ENCODE measurements around the gene MAP3K15. TPM values are rescaled to one million over a fixed set of nuclear protein-coding genes. Genes with fewer than 3 reads are reported as not detected.

MAP3K15 gene
- total RNA-seq, 6 donors from 2014 or later: 0.44 to 5.2 (median 1.4) TPM

GRCh38 chrX:19554786-19555185 is 39.5 kb upstream of the MAP3K15 start:
- 75% methylated on average over 3 of the region's 3 CpGs for WGBS, 2 donors
- DNase-seq: no peak

GRCh38 chrX:19552793-19553192 is 37.5 kb upstream of the MAP3K15 start:
- ATAC-seq (ENCODE audit: low FRiP score in 2 of 2): no peak

More at GRCh38 chrX:19554786-19555185, 39.5 kb upstream of the MAP3K15 start:
- no peak overlapping the region for H3K27ac ChIP-seq
- H3K27me3 ChIP-seq: no peaks in the 10 kb centered on the region
- no peaks in the 10 kb centered on the region for H3K9me3 ChIP-seq
- no peak for ATAC-seq (ENCODE audit: low FRiP score in 2 of 2)
- TF ChIP-seq POLR2AphosphoS5 (IDR thresholded peaks at IDR 0.05) (no peak), CTCF (IDR thresholded peaks at IDR 0.05) (no peak), POLR2A (IDR thresholded peaks at IDR 0.05) (no peak), EP300 (IDR thresholded peaks at IDR 0.05) (no peak)
- no peaks in the 10 kb centered on the region for H3K4me1 ChIP-seq
- H3K4me3 ChIP-seq: no peak overlapping the region
- H3K36me3 ChIP-seq: peaks cover 0 to under 1% (median 0%) of the 10 kb centered on the region in 4 donors

GRCh38 chrX:19549838-19550237 is 34.5 kb upstream of the MAP3K15 start:
- no peaks in the 10 kb centered on the region for H3K27me3 ChIP-seq
- no peak overlapping the region for H3K4me3 ChIP-seq
- no peak overlapping the region for H3K27ac ChIP-seq
- H3K9me3 ChIP-seq: no peaks in the 10 kb centered on the region
- DNase-seq (no peak), ATAC-seq (ENCODE audit: low FRiP score in 2 of 2) (no peak)
- TF ChIP-seq POLR2AphosphoS5 (IDR thresholded peaks at IDR 0.05) (no peak), POLR2A (IDR thresholded peaks at IDR 0.05) (no peak), CTCF (IDR thresholded peaks at IDR 0.05) (no peak), EP300 (IDR thresholded peaks at IDR 0.05) (no peak)
- no peaks in the 10 kb centered on the region for H3K4me1 ChIP-seq
- peaks cover 0 to 6% (median 0%) of the 10 kb centered on the region in 4 donors for H3K36me3 ChIP-seq
- 69 to 81% methylated on average over 7 of the region's 7 CpGs for WGBS, 2 donors

More at GRCh38 chrX:19552793-19553192, 37.5 kb upstream of the MAP3K15 start:
- H3K27ac ChIP-seq: no peak overlapping the region
- H3K36me3 ChIP-seq: peaks cover 0 to 6% (median 0%) of the 10 kb centered on the region in 4 donors
- H3K27me3 ChIP-seq: no peaks in the 10 kb centered on the region
- no peak for DNase-seq
- no peaks in the 10 kb centered on the region for H3K4me1 ChIP-seq
- TF ChIP-seq POLR2AphosphoS5 (IDR thresholded peaks at IDR 0.05): no peak
- no peak for TF ChIP-seq EP300 (IDR thresholded peaks at IDR 0.05)
- TF ChIP-seq CTCF (IDR thresholded peaks at IDR 0.05): no peak
- no peak for TF ChIP-seq POLR2A (IDR thresholded peaks at IDR 0.05)
- H3K4me3 ChIP-seq: no peak overlapping the region
- no peaks in the 10 kb centered on the region for H3K9me3 ChIP-seq
- WGBS, 2 donors: 74 to 80% methylated on average over 3 to 6 of the region's 6 CpGs

- ATAC-seq (ENCODE audit: low FRiP score in 2 of 2): no peak
- H3K4me1 ChIP-seq: no peaks in the 10 kb centered on the region
- TF ChIP-seq POLR2AphosphoS5 (IDR thresholded peaks at IDR 0.05) (no peak), CTCF (IDR thresholded peaks at IDR 0.05) (no peak), POLR2A (IDR thresholded peaks at IDR 0.05) (no peak)
- WGBS, 2 donors: 81 to 91% methylated on average over 6 of the region's 6 CpGs
- DNase-seq: no peak
- no peaks in the 10 kb centered on the region for H3K9me3 ChIP-seq
- no peaks in the 10 kb centered on the region for H3K27me3 ChIP-seq
- H3K36me3 ChIP-seq: peaks cover 0 to 6% (median 0%) of the 10 kb centered on the region in 4 donors
- no peak overlapping the region for H3K4me3 ChIP-seq
- H3K27ac ChIP-seq: no peak overlapping the region
These were observed 33.6 kb upstream of the MAP3K15 start for GRCh38 chrX:19548934-19549333.

GRCh38 chrX:19548279-19548678 is 33.0 kb upstream of the MAP3K15 start:
- ATAC-seq (ENCODE audit: low FRiP score in 2 of 2): no peak

More at GRCh38 chrX:19548279-19548678, 33.0 kb upstream of the MAP3K15 start:
- 52 to 76% methylated on average over 2 of the region's 2 CpGs for WGBS, 2 donors
- no peak overlapping the region for H3K27ac ChIP-seq
- H3K27me3 ChIP-seq: no peaks in the 10 kb centered on the region
- DNase-seq: no peak
- no peak overlapping the region for H3K4me3 ChIP-seq
- no peaks in the 10 kb centered on the region for H3K9me3 ChIP-seq
- TF ChIP-seq CTCF (IDR thresholded peaks at IDR 0.05): no peak
- TF ChIP-seq EP300 (IDR thresholded peaks at IDR 0.05): no peak
- TF ChIP-seq POLR2AphosphoS5 (IDR thresholded peaks at IDR 0.05): no peak
- TF ChIP-seq POLR2A (IDR thresholded peaks at IDR 0.05): no peak
- H3K4me1 ChIP-seq: no peaks in the 10 kb centered on the region
- H3K36me3 ChIP-seq: peaks cover 0 to 6% (median 0%) of the 10 kb centered on the region in 4 donors

Measured in upper lobe of left lung (tissue), 6 donors.